Breast epithelium (tissue), 4 donors: ENCODE results near the gene DPP7. TPM values are rescaled to one million over a fixed set of nuclear protein-coding genes. Genes with fewer than 3 reads are reported as not detected.

Source experiments
- DNase-seq, 2 donors: peaks; one replicate each; pipeline ENCODE4 v3.0.0-alpha.2; 2019; ENCODE audit warnings: low spot score in 2 of 2
- H3K27ac ChIP-seq, 2 donors: fragments of 200-600 bp; sonication (generic) in 1 of 2; one replicate each; pipeline ENCODE4 v1.5.1; 2016 to 2019; ENCODE audit warnings: mild to moderate bottlenecking in 1 of 2
- H3K27me3 ChIP-seq, 2 donors: fragments of 200-600 bp; sonication (generic) in 1 of 2; one replicate each; pipeline versions ENCODE4 v1.5.1 to v1.6.0; 2017 to 2019; ENCODE audit warnings: control low read depth in 1 of 2, mild to moderate bottlenecking in 1 of 2
- H3K36me3 ChIP-seq: fragments of 200-600 bp; one replicate; pipeline ENCODE4 v1.5.1; 2019
- H3K4me1 ChIP-seq, 2 donors: fragments of 200-600 bp; sonication (generic); one replicate each; pipeline ENCODE4 v1.5.1; 2016 to 2019; ENCODE audit warnings: control low read depth in 1 of 2
- H3K4me3 ChIP-seq, 3 donors: fragments of 200-600 bp; sonication (generic); 1 replicate in 2 of 3; 2 replicates in 1 of 3; pipeline ENCODE4 v1.5.1; 2016 to 2019; ENCODE audit warnings: mild to moderate bottlenecking in 3 of 3, moderate library complexity in 2 of 3
- H3K9me3 ChIP-seq, 2 donors: fragments of 200-600 bp; sonication (generic) in 1 of 2; one replicate each; pipeline ENCODE4 v1.5.1; 2016 to 2019; ENCODE audit warnings: control low read depth in 1 of 2
- CTCF ChIP-seq, 3 donors: fragments of 450-650 bp; IDR thresholded peaks; one replicate each; pipeline ENCODE4 v1.5.1; 2016 to 2017; ENCODE audit warnings: antibody characterized with exemption in 3 of 3, mild to moderate bottlenecking in 3 of 3, moderate library complexity in 3 of 3
- POLR2A ChIP-seq: fragments of 450-650 bp; IDR thresholded peaks from one replicate; pipeline ENCODE4 v1.6.1; 2016; ENCODE audit warnings: antibody characterized with exemption, mild to moderate bottlenecking, moderate library complexity
- POLR2AphosphoS5 ChIP-seq, 3 donors: sonication (generic); formaldehyde crosslinking; IDR thresholded peaks; one replicate each; pipeline ENCODE4 v1.6.1; 2017; ENCODE audit warnings: antibody characterized with exemption in 3 of 3
- intact Hi-C: fragments of 100-400 bp; cut with DNase I; formaldehyde crosslinking; loops from one replicate; pipeline ENCODE4 v1.15.1; 2023; ENCODE audit warnings: low total_unique reads
- total RNA-seq, 3 donors: library from RNA; depleted of rRNA; stranded (reverse); fragments of >200 nt; gene quantifications; one replicate each; pipeline ENCODE4 v1.1.0, GENCODE V29; 2016

The DPP7 gene
- total RNA-seq, 3 donors from 2014 or later = 115 to 137 (median 132) TPM

- TF ChIP-seq POLR2A (no peak), POLR2AphosphoS5 (IDR thresholded peaks at IDR 0.05) (no peak), CTCF (IDR thresholded peaks at IDR 0.05) (no peak)
- no peak for DNase-seq
- H3K9me3 ChIP-seq = no peaks in the 10 kb centered on the region
- H3K4me1 ChIP-seq = no peaks in the 10 kb centered on the region
- H3K4me3 ChIP-seq = no peak overlapping the region
- H3K27ac ChIP-seq = no peak overlapping the region
- intact Hi-C loops = no loop called here
- no peaks in the 10 kb centered on the region for H3K27me3 ChIP-seq
- peaks cover 6% of the 10 kb centered on the region for H3K36me3 ChIP-seq
These were observed 16.6 kb downstream of the DPP7 start for GRCh38 chr9:137097761-137098462.

GRCh38 chr9:137096785-137097546 lies 17.6 kb downstream of the DPP7 start:
- no peaks in the 10 kb centered on the region for H3K4me1 ChIP-seq
- H3K36me3 ChIP-seq = peaks cover 6% of the 10 kb centered on the region
- no peak overlapping the region for H3K4me3 ChIP-seq
- no peak overlapping the region for H3K27ac ChIP-seq
- no peak for TF ChIP-seq POLR2A
- TF ChIP-seq POLR2AphosphoS5 (IDR thresholded peaks at IDR 0.05) = no peak
- no peak for TF ChIP-seq CTCF (IDR thresholded peaks at IDR 0.05)
- no peaks in the 10 kb centered on the region for H3K27me3 ChIP-seq
- intact Hi-C loops = no loop called here
- no peaks in the 10 kb centered on the region for H3K9me3 ChIP-seq
- no peak for DNase-seq

GRCh38 chr9:137095664-137096517 lies 18.6 kb downstream of the DPP7 start:
- H3K27ac ChIP-seq = no peak overlapping the region

GRCh38 chr9:137089232-137089947 lies 25.1 kb downstream of the DPP7 start:
- Histone ChIP-seq H3K9me3 (no peaks in the 10 kb centered on the region), H3K27me3 (no peaks in the 10 kb centered on the region), H3K27ac (peak overlapping the region; percentile 80 to 94), H3K4me1 (peaks cover 3 to 14% of the 10 kb centered on the region in 2 donors), H3K36me3 (no peaks in the 10 kb centered on the region), H3K4me3 (peak overlapping the region in 1 of 3 donors; percentile 7)
- TF ChIP-seq POLR2A = no peak
- no peak for TF ChIP-seq POLR2AphosphoS5 (IDR thresholded peaks at IDR 0.05)
- no peak for DNase-seq
- intact Hi-C loops = no loop called here

More at GRCh38 chr9:137095664-137096517, 18.6 kb downstream of the DPP7 start:
- Histone ChIP-seq H3K36me3 (peaks cover 6% of the 10 kb centered on the region), H3K4me1 (no peaks in the 10 kb centered on the region), H3K27me3 (no peaks in the 10 kb centered on the region), H3K4me3 (no peak overlapping the region), H3K9me3 (no peaks in the 10 kb centered on the region)
- intact Hi-C loops = no loop called here
- no peak for TF ChIP-seq CTCF (IDR thresholded peaks at IDR 0.05)
- no peak for TF ChIP-seq POLR2A
- no peak for TF ChIP-seq POLR2AphosphoS5 (IDR thresholded peaks at IDR 0.05)
- DNase-seq = no peak

GRCh38 chr9:137088121-137088520 lies 26.4 kb downstream of the DPP7 start:
- peaks cover 3 to 14% of the 10 kb centered on the region in 2 donors for H3K4me1 ChIP-seq
- intact Hi-C loops = no loop called here

More at GRCh38 chr9:137088121-137088520, 26.4 kb downstream of the DPP7 start:
- no peaks in the 10 kb centered on the region for H3K36me3 ChIP-seq
- TF ChIP-seq POLR2AphosphoS5 (IDR thresholded peaks at IDR 0.05) = no peak
- TF ChIP-seq POLR2A = no peak
- no peak for TF ChIP-seq CTCF (IDR thresholded peaks at IDR 0.05)
- no peak overlapping the region for H3K4me3 ChIP-seq
- DNase-seq = no peak
- H3K9me3 ChIP-seq = no peaks in the 10 kb centered on the region
- H3K27ac ChIP-seq = peak overlapping the region; percentile 80 to 94
- no peaks in the 10 kb centered on the region for H3K27me3 ChIP-seq
